Tibial nerve (tissue), 4 donors: ENCODE measurements around the gene KPTN. TPM values are rescaled to one million over a fixed set of nuclear protein-coding genes. Genes with fewer than 3 reads are reported as not detected.

Source experiments
- DNase-seq, 2 donors: peaks; one replicate each; pipeline ENCODE4 v3.0.0-alpha.2; 2019; ENCODE audit warnings: low spot score in 2 of 2
- H3K27ac ChIP-seq, 4 donors: fragments of 200-600 bp; sonication (generic) in 3 of 4; one replicate each; pipeline ENCODE4 v1.5.1; 2017 to 2019; ENCODE audit warnings: mild to moderate bottlenecking in 1 of 4
- H3K27me3 ChIP-seq, 2 donors: fragments of 200-600 bp; sonication (generic) in 1 of 2; one replicate each; pipeline versions ENCODE4 v1.5.1 to v1.6.0; 2017 to 2019
- H3K36me3 ChIP-seq, 3 donors: fragments of 200-600 bp; sonication (generic); one replicate each; pipeline ENCODE4 v1.5.1; 2018 to 2019
- H3K4me1 ChIP-seq, 4 donors: fragments of 200-600 bp; sonication (generic) in 3 of 4; one replicate each; pipeline ENCODE4 v1.5.1; 2017 to 2019
- H3K4me3 ChIP-seq, 4 donors: fragments of 200-600 bp; sonication (generic) in 3 of 4; one replicate each; pipeline ENCODE4 v1.5.1; 2017 to 2019; ENCODE audit warnings: mild to moderate bottlenecking in 1 of 4, moderate library complexity in 1 of 4
- H3K9me3 ChIP-seq, 4 donors: fragments of 200-600 bp; sonication (generic) in 3 of 4; one replicate each; pipeline ENCODE4 v1.5.1; 2017 to 2019
- CTCF ChIP-seq, 5 experiments: fragments of 200-600 bp in 3 of 5; fragments of 450-650 bp in 2 of 5; sonication (generic) in 3 of 5; IDR thresholded peaks; one replicate each; pipeline ENCODE4 v1.5.1; 2016 to 2019; ENCODE audit warnings: antibody characterized with exemption in 5 of 5, mild to moderate bottlenecking in 3 of 5, moderate library complexity in 2 of 5
- EP300 ChIP-seq, 2 donors: sonication (generic); formaldehyde crosslinking; IDR thresholded peaks; one replicate each; pipeline ENCODE4 v1.6.1; 2017; ENCODE audit warnings: antibody characterized with exemption in 2 of 2, mild to moderate bottlenecking in 1 of 2
- POLR2A ChIP-seq, 2 donors: fragments of 450-650 bp; IDR thresholded peaks; one replicate each; pipeline ENCODE4 v1.6.1; 2017; ENCODE audit warnings: antibody characterized with exemption in 2 of 2, mild to moderate bottlenecking in 2 of 2, moderate library complexity in 2 of 2
- WGBS, 2 donors: methylation state at CpG; one replicate each; pipeline ENCODE4 v1.1.5; 2018; 5-methylcytosine and 5-hydroxymethylcytosine counted together
- total RNA-seq, 4 donors: library from RNA; depleted of rRNA; stranded (reverse); fragments of >200 nt; gene quantifications; one replicate each; pipeline ENCODE4 v1.1.0, GENCODE V29; 2016

Gene KPTN
- total RNA-seq, 4 donors from 2014 or later = 3.1 to 10.8 (median 8.2) TPM

- peaks cover 8 to 97% of the 10 kb centered on the region in 2 donors for H3K27me3 ChIP-seq
- TF ChIP-seq POLR2A (IDR thresholded peaks at IDR 0.05) = no peak
- WGBS, 2 donors = 3 to 6% methylated on average over 21 to 22 of the region's 22 CpGs
Observed at GRCh38 chr19:47445937-47446402, 38.0 kb downstream of the KPTN start.

GRCh38 chr19:47445527-47445926, 38.5 kb downstream of the KPTN start:
- H3K36me3 ChIP-seq = no peaks in the 10 kb centered on the region
- peaks cover 8 to 100% of the 10 kb centered on the region in 2 donors for H3K27me3 ChIP-seq
- TF ChIP-seq CTCF (IDR thresholded peaks at IDR 0.05) (no peak), POLR2A (IDR thresholded peaks at IDR 0.05) (no peak), EP300 (IDR thresholded peaks at IDR 0.05) (no peak)
- no peak overlapping the region for H3K27ac ChIP-seq
- H3K4me3 ChIP-seq = no peak overlapping the region
- DNase-seq = no peak
- H3K4me1 ChIP-seq = peaks cover 0 to 23% (median 0%) of the 10 kb centered on the region in 4 donors
- H3K9me3 ChIP-seq = no peaks in the 10 kb centered on the region
- WGBS, 2 donors = 44 to 46% methylated on average over 4 of the region's 4 CpGs

More at GRCh38 chr19:47445937-47446402, 38.0 kb downstream of the KPTN start:
- no peak for DNase-seq
- Histone ChIP-seq H3K9me3 (no peaks in the 10 kb centered on the region), H3K36me3 (no peaks in the 10 kb centered on the region), H3K4me1 (peaks cover 0 to 23% (median 0%) of the 10 kb centered on the region in 4 donors), H3K4me3 (no peak overlapping the region), H3K27ac (no peak overlapping the region)

GRCh38 chr19:47444388-47444821, 39.6 kb downstream of the KPTN start:
- peaks cover 8 to 97% of the 10 kb centered on the region in 2 donors for H3K27me3 ChIP-seq
- H3K36me3 ChIP-seq = no peaks in the 10 kb centered on the region
- H3K4me1 ChIP-seq = peaks cover 0 to 23% (median 0%) of the 10 kb centered on the region in 4 donors
- H3K27ac ChIP-seq = no peak overlapping the region
- 23 to 26% methylated on average over 22 of the region's 22 CpGs for WGBS, 2 donors
- no peak for TF ChIP-seq EP300 (IDR thresholded peaks at IDR 0.05)
- TF ChIP-seq POLR2A (IDR thresholded peaks at IDR 0.05) = no peak
- TF ChIP-seq CTCF (IDR thresholded peaks at IDR 0.05) = no peak
- no peaks in the 10 kb centered on the region for H3K9me3 ChIP-seq
- DNase-seq = no peak
- no peak overlapping the region for H3K4me3 ChIP-seq

- Histone ChIP-seq H3K4me3 (no peak overlapping the region), H3K36me3 (no peaks in the 10 kb centered on the region), H3K27me3 (peaks cover 8 to 96% of the 10 kb centered on the region in 2 donors), H3K4me1 (peaks cover 0 to 23% (median 0%) of the 10 kb centered on the region in 4 donors), H3K9me3 (no peaks in the 10 kb centered on the region), H3K27ac (no peak overlapping the region)
- 61 to 67% methylated on average over 11 to 12 of the region's 12 CpGs for WGBS, 2 donors
- DNase-seq = no peak
- TF ChIP-seq POLR2A (IDR thresholded peaks at IDR 0.05) (no peak), EP300 (IDR thresholded peaks at IDR 0.05) (no peak), CTCF (IDR thresholded peaks at IDR 0.05) (no peak)
Observed at GRCh38 chr19:47443331-47443730, 40.7 kb downstream of the KPTN start.

GRCh38 chr19:47438793-47439220, 45.2 kb downstream of the KPTN start:
- no peak for DNase-seq
- H3K27me3 ChIP-seq = peaks cover 0 to 94% of the 10 kb centered on the region in 2 donors
- H3K27ac ChIP-seq = no peak overlapping the region
- WGBS, 2 donors = 26 to 29% methylated on average over 5 of the region's 5 CpGs
- H3K36me3 ChIP-seq = no peaks in the 10 kb centered on the region
- no peaks in the 10 kb centered on the region for H3K9me3 ChIP-seq
- H3K4me3 ChIP-seq = no peak overlapping the region
- no peaks in the 10 kb centered on the region for H3K4me1 ChIP-seq
- TF ChIP-seq POLR2A (IDR thresholded peaks at IDR 0.05) = no peak
- TF ChIP-seq EP300 (IDR thresholded peaks at IDR 0.05) = no peak
- TF ChIP-seq CTCF (IDR thresholded peaks at IDR 0.05) = no peak
